ENCODE data around the gene EGFR. TPM values are rescaled to one million over a fixed set of nuclear protein-coding genes. Genes with fewer than 3 reads are reported as not detected.
"Not testable (repeated sequence)": the region's sequence is repeated elsewhere in the genome, so short reads cannot be mapped to it uniquely, and the experiment has no call there.

Gene EGFR
- total and polyA plus RNA-seq, 5 experiments from 2014 or later, result not detected

- ATAC-seq (no peak), DNase-seq (no peak)
- H3K36me3 Mint-ChIP-seq, result no peaks in the 10 kb centered on the region
- POLR2A ChIA-PET, result no interaction called here
- H3K9me3 Mint-ChIP-seq, result peaks cover 0 to 3% (median 0%) of the 10 kb centered on the region in 9 donors
- H3K4me3 Mint-ChIP-seq, result no peak overlapping the region
- H3K27me3 Mint-ChIP-seq, result peaks cover 0 to 6% (median 3%) of the 10 kb centered on the region in 5 donors
- H3K27ac Mint-ChIP-seq, result no peak overlapping the region
- H3K4me1 Mint-ChIP-seq, result peaks cover 0 to 2% (median 0%) of the 10 kb centered on the region in 4 donors
These were observed 12.3 kb downstream of the EGFR start for GRCh38 chr7:55031075-55031474.

GRCh38 chr7:55032069-55032699 is 13.4 kb downstream of the EGFR start:
- H3K4me1 Mint-ChIP-seq, result peaks cover 0 to 2% (median 0%) of the 10 kb centered on the region in 4 donors
- ATAC-seq (no peak), DNase-seq (no peak)
- no peak overlapping the region for H3K4me3 Mint-ChIP-seq
- peaks cover 0 to 6% (median 2%) of the 10 kb centered on the region in 5 donors for H3K27me3 Mint-ChIP-seq
- H3K9me3 Mint-ChIP-seq, result peaks cover 0 to 3% (median 0%) of the 10 kb centered on the region in 9 donors
- no peaks in the 10 kb centered on the region for H3K36me3 Mint-ChIP-seq
- H3K27ac Mint-ChIP-seq, result no peak overlapping the region
- POLR2A ChIA-PET, result no interaction called here

- POLR2A ChIA-PET, result no interaction called here
- Mint-ChIP-seq H3K9me3 (peaks cover 0 to 3% (median 0%) of the 10 kb centered on the region in 9 donors), H3K36me3 (no peaks in the 10 kb centered on the region), H3K4me1 (peaks cover 0 to 4% (median 0%) of the 10 kb centered on the region in 4 donors), H3K4me3 (no peak overlapping the region), H3K27me3 (peaks cover 0 to 10% (median 4%) of the 10 kb centered on the region in 5 donors), H3K27ac (no peak overlapping the region)
- DNase-seq (no peak), ATAC-seq (no peak)
These were observed 14.5 kb downstream of the EGFR start for GRCh38 chr7:55033236-55033846.

- Mint-ChIP-seq H3K4me1 (peaks cover 0 to 4% (median 0%) of the 10 kb centered on the region in 4 donors), H3K9me3 (peaks cover 0 to 3% (median 0%) of the 10 kb centered on the region in 9 donors), H3K4me3 (no peak overlapping the region), H3K36me3 (no peaks in the 10 kb centered on the region), H3K27ac (no peak overlapping the region), H3K27me3 (peaks cover 0 to 19% (median 5%) of the 10 kb centered on the region in 5 donors)
- DNase-seq (no peak), ATAC-seq (no peak)
- POLR2A ChIA-PET, result no interaction called here
These were observed 16.0 kb downstream of the EGFR start for GRCh38 chr7:55034776-55035175.

- ATAC-seq, POLR2A ChIA-PET, H3K4me1 Mint-ChIP-seq, DNase-seq, H3K27ac Mint-ChIP-seq, H3K9me3 Mint-ChIP-seq, H3K4me3 Mint-ChIP-seq, H3K36me3 Mint-ChIP-seq: not testable (repeated sequence)
- H3K27me3 Mint-ChIP-seq, result peaks cover 0 to 19% (median 5%) of the 10 kb centered on the region in 5 donors
These were observed 16.6 kb downstream of the EGFR start for GRCh38 chr7:55035410-55035809.

GRCh38 chr7:55036950-55037736 is 18.3 kb downstream of the EGFR start:
- no peak overlapping the region for H3K27ac Mint-ChIP-seq
- no peak for ATAC-seq
- no peaks in the 10 kb centered on the region for H3K9me3 Mint-ChIP-seq
- H3K36me3 Mint-ChIP-seq, result no peaks in the 10 kb centered on the region
- no peak overlapping the region for H3K4me3 Mint-ChIP-seq
- POLR2A ChIA-PET, result no interaction called here
- H3K4me1 Mint-ChIP-seq, result peaks cover 0 to 4% (median 0%) of the 10 kb centered on the region in 4 donors
- no peak for DNase-seq
- peaks cover 0 to 19% (median 5%) of the 10 kb centered on the region in 5 donors for H3K27me3 Mint-ChIP-seq

GRCh38 chr7:55043691-55044370 is 25.0 kb downstream of the EGFR start:
- no peak overlapping the region for H3K27ac Mint-ChIP-seq
- DNase-seq (no peak), ATAC-seq (no peak)

GRCh38 chr7:55044371-55044717 is 25.5 kb downstream of the EGFR start:
- peaks cover 1 to 3% (median 2%) of the 10 kb centered on the region in 5 donors for H3K27me3 Mint-ChIP-seq
- H3K4me3 Mint-ChIP-seq, result no peak overlapping the region
- no peaks in the 10 kb centered on the region for H3K4me1 Mint-ChIP-seq
- no peak for DNase-seq
- no peaks in the 10 kb centered on the region for H3K9me3 Mint-ChIP-seq
- ATAC-seq, result no peak
- no peak overlapping the region for H3K27ac Mint-ChIP-seq
- H3K36me3 Mint-ChIP-seq, result no peaks in the 10 kb centered on the region
- POLR2A ChIA-PET, result no interaction called here

More at GRCh38 chr7:55043691-55044370, 25.0 kb downstream of the EGFR start:
- Mint-ChIP-seq H3K9me3 (no peaks in the 10 kb centered on the region), H3K36me3 (no peaks in the 10 kb centered on the region), H3K4me3 (no peak overlapping the region), H3K27me3 (peaks cover 1 to 8% (median 4%) of the 10 kb centered on the region in 5 donors), H3K4me1 (no peaks in the 10 kb centered on the region)
- POLR2A ChIA-PET, result no interaction called here

- ATAC-seq, result no peak
- Mint-ChIP-seq H3K9me3 (no peaks in the 10 kb centered on the region), H3K36me3 (no peaks in the 10 kb centered on the region), H3K27ac (no peak overlapping the region), H3K4me1 (no peaks in the 10 kb centered on the region), H3K4me3 (no peak overlapping the region), H3K27me3 (peaks cover 0 to 2% (median 0%) of the 10 kb centered on the region in 5 donors)
- DNase-seq, result no peak
- POLR2A ChIA-PET, result no interaction called here
These were observed 26.0 kb downstream of the EGFR start for GRCh38 chr7:55044791-55045190.

GRCh38 chr7:55046582-55047342 is 27.9 kb downstream of the EGFR start:
- Mint-ChIP-seq H3K27ac (no peak overlapping the region), H3K36me3 (no peaks in the 10 kb centered on the region), H3K4me1 (no peaks in the 10 kb centered on the region), H3K27me3 (peaks cover 0 to 8% (median 1%) of the 10 kb centered on the region in 5 donors), H3K9me3 (no peaks in the 10 kb centered on the region), H3K4me3 (no peak overlapping the region)
- POLR2A ChIA-PET, result no interaction called here
- no peak for DNase-seq
- no peak for ATAC-seq

- no peaks in the 10 kb centered on the region for H3K36me3 Mint-ChIP-seq
- H3K4me1 Mint-ChIP-seq, result no peaks in the 10 kb centered on the region
- no peaks in the 10 kb centered on the region for H3K9me3 Mint-ChIP-seq
- POLR2A ChIA-PET, result no interaction called here
- ATAC-seq, result no peak
- DNase-seq, result no peak
- H3K4me3 Mint-ChIP-seq, result no peak overlapping the region
- H3K27ac Mint-ChIP-seq, result no peak overlapping the region
- peaks cover 0 to 13% (median 3%) of the 10 kb centered on the region in 5 donors for H3K27me3 Mint-ChIP-seq
These were observed 29.5 kb downstream of the EGFR start for GRCh38 chr7:55048221-55048859.

GRCh38 chr7:55050281-55050680 is 31.5 kb downstream of the EGFR start:
- no peaks in the 10 kb centered on the region for H3K36me3 Mint-ChIP-seq
- peaks cover 0 to 25% (median 8%) of the 10 kb centered on the region in 5 donors for H3K27me3 Mint-ChIP-seq
- ATAC-seq, result no peak
- no peaks in the 10 kb centered on the region for H3K9me3 Mint-ChIP-seq
- POLR2A ChIA-PET, result no interaction called here
- no peaks in the 10 kb centered on the region for H3K4me1 Mint-ChIP-seq
- DNase-seq, result no peak
- H3K27ac Mint-ChIP-seq, result no peak overlapping the region
- H3K4me3 Mint-ChIP-seq, result no peak overlapping the region

Data from naive thymus-derived CD8-positive, alpha-beta T cell (primary cell).